ENCODE results near the gene ADGRG3. TPM values are rescaled to one million over a fixed set of nuclear protein-coding genes. Genes with fewer than 3 reads are reported as not detected.
A peak's percentile ranks its signal among the peaks of the same experiment; 100 is the strongest.

The ADGRG3 gene
- total and polyA plus RNA-seq, 9 of the 15 experiments (the other 6 are each of a cell fraction or from before 2014, with no cell fraction given) = 0.09 to 0.52 (median 0.14) TPM; not detected in 3

- TF ChIP-seq E2F1 (CRISPR knock-in tag; IDR thresholded peaks at IDR 0.05) (no peak), XRCC5 (IDR thresholded peaks at IDR 0.05; ENCODE audit: low read depth, low read length) (peak; percentile 58; the same call in 1 of the 2 replicates), SMAD1 (IDR thresholded peaks at IDR 0.05; ENCODE audit: low read depth, low read length, partially characterized antibody) (no peak), POLR2AphosphoS2 (IDR thresholded peaks at IDR 0.05; ENCODE audit: low read length) (no peak), KDM2B (CRISPR knock-in tag; IDR thresholded peaks at IDR 0.05) (no peak), TRIM24 (IDR thresholded peaks at IDR 0.05) (no peak), E2F6 (IDR thresholded peaks at IDR 0.05; ENCODE audit: borderline replicate concordance in 1 of 2, extremely low read depth in 1 of 2, insufficient read depth in 1 of 2, insufficient read length in 1 of 2, low read depth in 1 of 2, low read length in 1 of 2, poor library complexity in 1 of 2, severe bottlenecking in 1 of 2) (no peak), RBM14 (IDR thresholded peaks at IDR 0.05; ENCODE audit: borderline replicate concordance, insufficient read depth, low read depth, low read length) (no peak), TEAD4 (IDR thresholded peaks at IDR 0.05; ENCODE audit: low read length) (no peak), TEAD4 (CRISPR knock-in tag; IDR thresholded peaks at IDR 0.05; ENCODE audit: borderline replicate concordance) (no peak), ASH1L (IDR thresholded peaks at IDR 0.05; ENCODE audit: borderline replicate concordance, low read depth, partially characterized antibody) (no peak), CBX1 (IDR thresholded peaks at IDR 0.05; ENCODE audit: low read depth) (no peak; the same call in 1 of the 2 replicates), ZFP30 (CRISPR knock-in tag; IDR thresholded peaks at IDR 0.05; ENCODE audit: borderline replicate concordance) (no peak), MLX (CRISPR knock-in tag; conservative IDR thresholded peaks at IDR 0.05) (no peak), RHOXF2B (CRISPR knock-in tag; conservative IDR thresholded peaks at IDR 0.05) (no peak), ZNF780A (CRISPR knock-in tag; IDR thresholded peaks at IDR 0.05) (no peak), SIRT6 (IDR thresholded peaks at IDR 0.05; ENCODE audit: low read depth, low read length) (no peak), VEZF1 (CRISPR knock-in tag; IDR thresholded peaks at IDR 0.05) (no peak), HDAC3 (IDR thresholded peaks at IDR 0.05; ENCODE audit: borderline replicate concordance, partially characterized antibody) (no peak), HIVEP1 (CRISPR knock-in tag; IDR thresholded peaks at IDR 0.05) (no peak), SRSF1 (IDR thresholded peaks at IDR 0.05; ENCODE audit: low read depth, low read length) (no peak), ZNF444 (CRISPR knock-in tag; IDR thresholded peaks at IDR 0.05) (no peak), BRD9 (IDR thresholded peaks at IDR 0.05; ENCODE audit: low read depth, partially characterized antibody) (no peak), HMBOX1 (IDR thresholded peaks at IDR 0.05) (no peak), HMG20B (CRISPR knock-in tag; IDR thresholded peaks at IDR 0.05) (no peak)
Observed at GRCh38 chr16:57720142-57720575, 52.1 kb downstream of the ADGRG3 start (continued).
